PFSK-1 (cell line): ENCODE data around the gene KIF14.

ENCODE experiments used
- FOXP2 ChIP-seq: optimal IDR thresholded peaks from 2 replicates; pipeline ENCODE3; 2011; ENCODE audit warnings: borderline replicate concordance, control low read depth, inconsistent platforms; ENCODE audit not compliant: insufficient read depth; ENCODE audit errors: extremely low read length, extremely low read depth
- POLR2AphosphoS5 ChIP-seq: IDR thresholded peaks from 2 replicates; pipeline ENCODE4 v1.6.1; 2012; ENCODE audit warnings: low read depth, mild to moderate bottlenecking, control low read depth, low read length, moderate library complexity
- SIN3A ChIP-seq: IDR thresholded peaks from 2 replicates; pipeline ENCODE4 v1.6.1; 2012; ENCODE audit warnings: mild to moderate bottlenecking, low read length, moderate library complexity, borderline replicate concordance; ENCODE audit not compliant: insufficient read depth
- TAF1 ChIP-seq: IDR thresholded peaks from 2 replicates; pipeline ENCODE4 v1.6.1; 2012; ENCODE audit warnings: low read length, control low read depth, borderline replicate concordance; ENCODE audit not compliant: insufficient read depth
- TF ChIP-seq, protein P1 (sequence below), 2 experiments: IDR thresholded peaks; 2 replicates each; pipeline versions ENCODE4 v1.6.1 to v1.8.0; 2011 to 2012; ENCODE audit warnings: low read depth in 2 of 2, low read length in 2 of 2, control low read depth in 1 of 2, inconsistent platforms in 1 of 2, mild to moderate bottlenecking in 1 of 2, moderate library complexity in 1 of 2; ENCODE audit not compliant: insufficient read depth in 1 of 2

KIF14 gene

DNA sequence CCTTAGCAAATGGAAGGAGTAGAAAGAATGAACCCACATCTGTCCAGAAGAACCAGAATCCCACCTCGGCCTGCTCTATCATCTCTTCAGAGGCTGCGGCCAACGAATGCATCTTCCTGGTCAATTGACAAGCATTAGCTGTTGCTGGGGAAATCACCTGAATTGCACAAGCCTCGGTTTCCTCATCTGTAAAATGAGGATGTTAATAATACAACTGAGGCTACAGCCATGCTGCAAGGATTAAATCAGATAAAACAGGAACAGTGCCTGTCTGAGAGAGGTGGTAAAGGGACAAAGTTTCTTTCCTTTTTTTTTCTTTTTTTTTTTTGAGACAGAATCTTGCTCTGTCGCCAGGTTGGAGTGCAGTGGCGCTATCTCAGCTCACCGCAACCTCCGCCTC is 99.8 kb downstream of the KIF14 start:
- TF ChIP-seq FOXP2, result no peak
- TF ChIP-seq, protein P1, sequence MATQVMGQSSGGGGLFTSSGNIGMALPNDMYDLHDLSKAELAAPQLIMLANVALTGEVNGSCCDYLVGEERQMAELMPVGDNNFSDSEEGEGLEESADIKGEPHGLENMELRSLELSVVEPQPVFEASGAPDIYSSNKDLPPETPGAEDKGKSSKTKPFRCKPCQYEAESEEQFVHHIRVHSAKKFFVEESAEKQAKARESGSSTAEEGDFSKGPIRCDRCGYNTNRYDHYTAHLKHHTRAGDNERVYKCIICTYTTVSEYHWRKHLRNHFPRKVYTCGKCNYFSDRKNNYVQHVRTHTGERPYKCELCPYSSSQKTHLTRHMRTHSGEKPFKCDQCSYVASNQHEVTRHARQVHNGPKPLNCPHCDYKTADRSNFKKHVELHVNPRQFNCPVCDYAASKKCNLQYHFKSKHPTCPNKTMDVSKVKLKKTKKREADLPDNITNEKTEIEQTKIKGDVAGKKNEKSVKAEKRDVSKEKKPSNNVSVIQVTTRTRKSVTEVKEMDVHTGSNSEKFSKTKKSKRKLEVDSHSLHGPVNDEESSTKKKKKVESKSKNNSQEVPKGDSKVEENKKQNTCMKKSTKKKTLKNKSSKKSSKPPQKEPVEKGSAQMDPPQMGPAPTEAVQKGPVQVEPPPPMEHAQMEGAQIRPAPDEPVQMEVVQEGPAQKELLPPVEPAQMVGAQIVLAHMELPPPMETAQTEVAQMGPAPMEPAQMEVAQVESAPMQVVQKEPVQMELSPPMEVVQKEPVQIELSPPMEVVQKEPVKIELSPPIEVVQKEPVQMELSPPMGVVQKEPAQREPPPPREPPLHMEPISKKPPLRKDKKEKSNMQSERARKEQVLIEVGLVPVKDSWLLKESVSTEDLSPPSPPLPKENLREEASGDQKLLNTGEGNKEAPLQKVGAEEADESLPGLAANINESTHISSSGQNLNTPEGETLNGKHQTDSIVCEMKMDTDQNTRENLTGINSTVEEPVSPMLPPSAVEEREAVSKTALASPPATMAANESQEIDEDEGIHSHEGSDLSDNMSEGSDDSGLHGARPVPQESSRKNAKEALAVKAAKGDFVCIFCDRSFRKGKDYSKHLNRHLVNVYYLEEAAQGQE (IDR thresholded peaks at IDR 0.05; ENCODE audit: insufficient read depth in 1 of 2, low read depth in 2 of 2, low read length in 2 of 2), result no peak
- no peak for TF ChIP-seq POLR2AphosphoS5
- TF ChIP-seq TAF1, result no peak
- no peak for TF ChIP-seq SIN3A

DNA sequence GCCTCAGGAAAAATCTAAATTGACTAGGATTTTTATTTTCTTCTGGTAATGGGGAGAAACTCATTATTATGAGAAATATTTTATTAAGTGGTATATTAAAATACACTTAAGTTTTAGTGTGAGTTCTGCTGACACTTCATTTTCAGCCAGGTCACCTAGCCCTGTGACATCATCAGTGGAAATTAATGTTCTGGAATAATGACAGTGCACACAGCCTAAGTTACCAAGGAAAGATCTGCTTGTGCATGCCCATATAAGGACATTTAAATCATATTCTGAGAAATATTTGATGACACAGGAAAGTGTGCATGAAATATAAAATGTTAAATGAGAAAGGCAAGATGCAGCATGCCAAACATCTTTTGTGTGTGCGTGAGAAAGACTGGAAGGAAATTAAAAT is 102.0 kb downstream of the KIF14 start:
- TF ChIP-seq SIN3A (no peak), POLR2AphosphoS5 (no peak), FOXP2 (no peak), TAF1 (no peak)
- TF ChIP-seq, protein P1 (IDR thresholded peaks at IDR 0.05; ENCODE audit: insufficient read depth in 1 of 2, low read depth in 2 of 2, low read length in 2 of 2), result no peak

DNA sequence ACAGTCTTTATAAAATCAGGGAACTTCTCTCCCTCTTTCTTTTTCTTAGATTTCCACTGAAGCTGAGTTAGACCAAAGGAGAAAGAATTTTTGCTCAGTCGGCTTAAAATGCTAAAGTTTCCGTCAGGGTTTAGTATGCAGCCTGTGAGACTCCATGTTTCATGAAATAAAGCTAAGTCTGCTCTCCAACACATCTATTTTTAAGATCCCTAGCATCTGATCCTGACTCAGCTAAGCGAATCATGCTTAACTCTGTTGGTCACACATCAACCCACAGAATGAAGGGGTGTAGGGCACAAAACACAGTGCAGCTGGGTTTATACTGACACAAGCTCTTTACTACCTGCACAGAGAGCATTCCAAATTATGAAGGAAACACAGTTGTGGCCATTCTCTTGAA is 108.4 kb downstream of the KIF14 start:
- TF ChIP-seq, protein P1 (IDR thresholded peaks at IDR 0.05; ENCODE audit: insufficient read depth in 1 of 2, low read depth in 2 of 2, low read length in 2 of 2), result no peak
- no peak for TF ChIP-seq POLR2AphosphoS5
- TF ChIP-seq FOXP2, result no peak
- TF ChIP-seq SIN3A, result no peak
- no peak for TF ChIP-seq TAF1

DNA sequence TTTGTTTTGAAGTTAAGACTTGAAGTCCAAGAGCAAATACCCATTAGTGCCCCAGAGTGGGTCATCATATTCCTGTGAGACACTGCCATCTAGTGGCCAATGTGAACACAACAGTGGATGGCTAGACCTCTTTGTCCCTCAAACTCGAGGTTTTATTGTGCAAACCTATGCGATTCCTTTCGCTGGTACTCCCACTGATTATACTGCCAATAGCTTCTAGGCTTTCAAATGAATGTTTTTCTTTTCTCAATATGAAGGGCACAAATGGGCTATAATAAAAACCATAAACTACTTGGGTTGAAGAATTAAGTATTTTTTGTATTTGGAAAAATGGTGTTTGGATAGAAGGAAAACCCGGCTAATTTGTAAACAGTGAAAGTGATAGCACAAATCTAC is 110.3 kb downstream of the KIF14 start:
- TF ChIP-seq TAF1, result no peak
- TF ChIP-seq, protein P1 (IDR thresholded peaks at IDR 0.05; ENCODE audit: insufficient read depth in 1 of 2, low read depth in 2 of 2, low read length in 2 of 2), result no peak
- TF ChIP-seq SIN3A, result no peak
- TF ChIP-seq FOXP2, result no peak
- TF ChIP-seq POLR2AphosphoS5, result no peak

DNA sequence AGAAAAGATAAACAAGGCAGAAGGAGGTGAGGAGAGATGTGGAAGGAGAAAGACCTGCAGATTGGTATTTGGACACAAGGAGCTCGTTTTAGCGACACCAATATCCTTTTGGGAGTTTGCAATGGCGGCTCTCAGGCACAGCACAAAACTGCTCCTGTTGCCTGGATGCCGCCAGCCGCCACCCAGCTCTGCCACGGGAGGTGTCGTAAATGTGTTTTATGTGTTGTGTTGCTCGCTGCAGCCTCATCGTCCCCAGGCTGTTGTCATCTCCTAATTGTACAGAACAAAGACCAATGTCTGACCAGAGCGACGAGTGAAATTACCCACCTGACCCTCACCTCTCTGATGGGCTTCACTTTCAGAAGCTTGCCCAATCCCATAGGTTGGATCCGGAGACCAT is 114.1 kb downstream of the KIF14 start:
- TF ChIP-seq TAF1 (no peak), SIN3A (no peak), POLR2AphosphoS5 (no peak), FOXP2 (no peak)
- TF ChIP-seq, protein P1 (IDR thresholded peaks at IDR 0.05; ENCODE audit: insufficient read depth in 1 of 2, low read depth in 2 of 2, low read length in 2 of 2), result no peak
